DMS79 treated with DMSO at 0.1 percent for 48 hours (cell line): ENCODE results near the gene SH3BGRL3.
A peak's percentile ranks its signal among the peaks of the same experiment; 100 is the strongest.
"Not testable (repeated sequence)": the region's sequence is repeated elsewhere in the genome, so short reads cannot be mapped to it uniquely, and the experiment has no call there.

Experiments used
- DNase-seq: peaks from one replicate; lab custom pipeline; 2025; lab: John Stamatoyannopoulos, UW

Gene SH3BGRL3

DNA sequence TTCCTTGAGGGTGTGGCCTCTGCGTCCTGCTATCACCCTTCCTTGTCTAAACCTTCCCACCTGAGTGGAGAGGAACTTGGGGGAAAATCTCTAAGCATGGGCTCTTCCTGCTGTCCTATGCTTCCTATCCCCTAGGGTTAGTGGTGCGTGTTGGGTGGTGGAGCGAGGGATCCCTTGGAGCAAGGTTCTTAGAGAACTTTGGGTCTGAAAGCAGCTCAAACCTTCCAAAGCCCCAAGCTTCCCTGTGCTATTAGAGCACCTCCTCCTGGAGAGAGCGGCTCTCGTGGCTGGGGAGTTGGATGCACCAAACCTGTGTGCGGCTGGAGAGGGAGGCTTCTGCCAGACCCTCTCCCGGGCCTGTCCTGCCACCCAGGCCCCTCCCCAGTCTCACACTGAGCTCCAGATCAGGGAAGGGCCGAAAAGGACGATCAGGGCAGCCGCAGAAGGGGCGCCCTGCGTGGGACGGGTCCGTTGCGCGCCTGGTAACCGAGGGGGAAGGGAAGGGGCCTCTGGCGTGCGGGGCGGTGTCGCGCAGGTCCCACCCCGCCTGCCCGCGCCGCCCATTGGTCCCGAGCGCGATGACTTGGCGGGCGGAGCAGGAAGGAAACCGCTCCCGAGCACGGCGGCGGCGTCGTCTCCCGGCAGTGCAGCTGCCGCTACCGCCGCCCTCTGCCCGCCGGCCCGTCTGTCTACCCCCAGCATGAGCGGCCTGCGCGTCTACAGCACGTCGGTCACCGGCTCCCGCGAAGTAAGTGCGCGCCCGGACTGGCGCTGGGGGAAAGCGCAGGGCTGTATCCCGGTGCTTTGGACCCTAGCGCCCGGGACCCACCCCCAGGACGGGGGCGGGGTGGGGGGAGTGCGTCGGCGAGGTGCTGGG, at the start of gene SH3BGRL3:
Gene SH3BGRL3, plus strand, starts transcription at position 631 of the 877 bp plus-strand sequence. Its CDS starts 70 bp downstream, at position 701.
- peak; percentile 83 for DNase-seq

DNA sequence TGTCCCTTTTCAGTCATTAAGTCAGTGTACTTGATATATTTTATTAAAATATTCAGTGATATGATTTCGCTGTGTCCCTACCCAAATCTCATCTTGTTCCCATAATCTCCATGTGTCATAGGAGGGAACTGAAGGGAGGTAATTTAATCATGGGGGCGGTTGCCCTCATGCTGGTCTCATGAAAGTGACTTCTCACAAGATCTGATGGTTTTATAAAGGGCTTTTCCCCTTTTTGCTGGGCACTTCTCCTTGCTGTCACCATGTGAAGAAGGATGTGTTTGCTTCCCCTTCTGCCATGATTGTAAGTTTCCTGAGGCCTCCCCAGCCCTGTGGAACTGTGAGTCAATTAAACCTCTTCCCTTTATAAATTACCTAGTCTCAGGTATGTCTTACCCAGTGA, 49.2 kb upstream of the SH3BGRL3 start:
- not testable (repeated sequence) for DNase-seq

DNA sequence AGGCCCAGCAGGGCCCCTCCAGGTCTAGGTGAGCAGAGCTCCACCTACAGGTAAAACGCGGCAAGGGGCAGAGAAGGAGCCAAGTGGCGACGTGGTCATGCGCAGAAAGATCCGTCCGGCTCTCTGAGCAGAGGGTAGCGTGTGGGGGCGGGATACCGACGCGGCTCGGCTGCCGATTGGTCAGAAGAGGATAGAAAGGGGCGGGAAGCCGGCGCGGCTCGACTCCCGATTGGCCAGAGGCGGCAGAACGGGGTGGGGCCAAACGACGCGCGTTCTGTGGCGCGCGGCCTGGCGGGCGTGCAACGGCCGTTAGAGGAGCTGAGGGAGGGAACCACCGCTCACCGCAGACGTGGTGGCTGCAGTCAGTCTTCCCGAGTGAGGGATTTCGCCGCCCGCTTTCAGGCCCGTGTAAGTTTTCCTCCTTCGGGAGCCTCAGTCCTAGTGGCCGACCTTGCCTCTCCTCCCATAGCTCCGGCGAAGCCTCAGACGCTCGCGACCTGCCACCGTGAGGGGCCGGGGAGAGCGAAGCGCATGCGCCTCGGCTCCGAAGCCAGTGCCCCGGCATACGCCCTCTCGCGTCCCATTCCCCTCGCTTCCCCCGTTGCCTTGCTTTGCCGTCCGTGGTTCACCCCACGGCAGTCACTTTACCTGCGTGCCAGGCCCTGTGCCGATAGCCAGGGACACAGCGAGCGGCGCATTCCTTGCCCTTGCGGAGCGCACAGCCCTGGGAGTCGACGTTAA, 45.8 kb upstream of the SH3BGRL3 start, which contains the start of gene CEP85:
Gene CEP85, plus strand, starts transcription at position 298 of the 741 bp plus-strand sequence. CDS start 5,584 bp downstream, outside the sequence.
- DNase-seq: peak; percentile 99

DNA sequence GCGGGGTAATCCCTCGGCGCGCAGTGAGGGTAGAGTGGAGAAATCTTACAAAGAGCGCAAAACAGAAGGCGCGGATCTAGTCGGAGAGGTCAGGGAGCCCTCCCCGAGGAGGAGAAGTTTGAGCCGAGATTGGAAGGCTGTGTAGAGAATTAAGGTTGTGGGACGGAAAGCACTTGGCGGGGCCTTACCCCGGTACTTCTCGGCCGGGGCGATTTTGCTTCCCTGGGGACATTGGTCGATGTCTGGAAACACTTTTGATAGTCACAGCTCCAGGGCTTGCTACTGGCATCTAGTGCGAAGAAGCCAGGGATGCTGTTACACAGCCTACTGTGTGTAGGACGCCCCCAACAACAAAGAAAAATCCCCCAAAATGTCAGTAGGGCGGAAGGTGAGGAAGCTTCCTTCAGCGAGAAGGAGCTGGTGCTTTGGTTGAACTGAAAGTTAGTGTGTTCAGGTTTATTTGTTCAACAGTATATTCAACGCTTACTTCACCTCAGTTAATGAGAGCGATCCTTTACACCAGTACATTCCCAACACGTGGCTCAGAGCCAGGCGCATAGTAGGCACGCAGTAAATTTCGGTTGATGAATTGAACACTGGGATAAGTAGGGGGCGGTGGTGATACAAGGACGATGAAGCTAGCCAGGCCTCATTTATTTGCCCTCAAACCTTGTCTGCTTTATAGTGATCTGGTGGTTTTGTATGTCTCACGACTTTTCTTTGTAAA, 45.1 kb upstream of the SH3BGRL3 start:
- DNase-seq: peak; percentile 72

DNA sequence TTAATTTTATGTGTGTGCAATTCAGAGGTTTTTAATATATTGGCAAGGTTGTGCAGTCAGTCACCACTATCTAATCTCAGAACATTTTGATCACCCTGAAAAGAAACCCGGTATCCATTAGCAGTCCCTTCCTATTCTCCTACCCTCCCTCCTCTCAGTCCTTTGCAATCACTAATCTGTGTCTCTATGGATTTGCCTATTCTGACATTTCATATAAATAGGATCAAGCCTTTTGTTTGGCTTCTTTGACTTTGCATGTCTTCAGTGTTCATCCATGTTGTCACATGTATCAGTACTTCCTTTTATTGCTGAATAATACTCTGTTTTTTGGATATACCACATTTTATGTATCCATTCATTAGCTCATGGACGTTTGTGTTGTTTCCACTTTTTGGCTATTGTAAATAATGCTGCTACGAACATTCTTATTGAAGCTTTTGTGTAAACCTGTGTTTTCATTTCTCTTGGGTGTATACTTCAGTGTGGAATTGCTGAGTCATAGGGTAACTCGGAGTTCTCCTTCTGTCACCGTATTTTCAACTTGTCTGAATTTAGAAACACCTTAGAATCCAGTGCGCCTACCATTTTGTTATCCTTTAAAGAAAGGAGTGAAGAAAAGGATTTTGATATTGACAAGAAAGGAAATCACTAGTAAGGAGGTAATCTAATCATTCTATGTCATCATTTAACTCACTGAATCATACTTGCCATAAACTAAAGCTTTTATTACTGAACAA, 42.5 kb upstream of the SH3BGRL3 start:
- no peak for DNase-seq

DNA sequence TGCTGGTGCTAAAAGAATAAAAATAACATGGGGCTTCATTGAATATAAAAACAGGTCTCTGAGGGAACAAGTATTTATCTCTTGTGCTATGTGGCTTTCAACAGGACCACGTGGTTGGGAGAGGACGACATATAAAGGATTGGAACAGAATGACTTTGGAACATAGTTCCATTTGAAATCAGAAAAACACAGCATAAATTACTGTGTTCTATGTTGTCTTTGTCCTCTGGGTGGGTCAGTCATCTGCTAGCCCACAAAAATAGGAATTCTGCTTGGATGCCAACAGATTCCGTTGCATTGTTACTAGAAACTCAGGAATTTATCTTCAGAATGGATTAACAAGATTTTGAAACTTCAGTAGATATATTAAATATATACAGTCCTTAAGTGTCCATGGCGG, 40.0 kb upstream of the SH3BGRL3 start:
- no peak for DNase-seq

DNA sequence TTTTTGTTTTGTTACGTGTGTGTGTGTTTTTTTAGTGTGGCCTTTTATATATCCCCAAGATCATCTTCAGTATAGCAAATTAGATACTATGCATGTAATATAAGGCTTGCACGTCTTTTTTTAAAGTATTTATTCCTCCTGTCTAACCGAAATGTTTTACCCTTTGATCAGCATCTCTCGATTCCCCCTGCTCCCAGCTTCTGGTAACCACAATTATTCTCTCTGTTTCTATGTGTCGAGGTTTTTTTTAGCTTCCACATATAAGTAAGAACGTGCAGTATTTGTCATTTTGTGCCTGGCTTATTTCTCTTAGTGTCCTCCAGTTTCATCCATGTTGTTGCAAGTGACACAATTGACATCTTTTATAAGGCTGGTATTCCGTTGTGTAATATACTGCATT, 27.2 kb upstream of the SH3BGRL3 start:
- DNase-seq: no peak

DNA sequence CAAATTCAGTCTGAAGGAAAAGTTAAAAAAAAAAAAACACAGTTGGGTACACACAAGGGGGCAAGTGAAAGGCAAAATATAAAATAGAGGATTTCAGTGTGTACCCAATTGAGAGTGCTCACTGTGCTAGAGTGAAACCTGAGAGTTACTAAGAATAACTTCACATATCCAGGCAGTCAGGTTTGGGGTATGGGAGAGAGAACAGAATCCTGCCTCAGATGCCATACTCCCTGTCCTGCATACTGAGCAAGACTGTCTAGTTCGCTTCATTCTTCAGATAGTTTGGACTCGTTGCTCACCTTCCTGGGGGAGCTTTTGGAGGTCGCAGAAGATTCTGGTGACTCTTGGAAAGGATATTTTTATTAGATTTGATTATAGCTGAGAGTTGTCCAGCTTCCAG, 25.5 kb upstream of the SH3BGRL3 start:
- DNase-seq: no peak

DNA sequence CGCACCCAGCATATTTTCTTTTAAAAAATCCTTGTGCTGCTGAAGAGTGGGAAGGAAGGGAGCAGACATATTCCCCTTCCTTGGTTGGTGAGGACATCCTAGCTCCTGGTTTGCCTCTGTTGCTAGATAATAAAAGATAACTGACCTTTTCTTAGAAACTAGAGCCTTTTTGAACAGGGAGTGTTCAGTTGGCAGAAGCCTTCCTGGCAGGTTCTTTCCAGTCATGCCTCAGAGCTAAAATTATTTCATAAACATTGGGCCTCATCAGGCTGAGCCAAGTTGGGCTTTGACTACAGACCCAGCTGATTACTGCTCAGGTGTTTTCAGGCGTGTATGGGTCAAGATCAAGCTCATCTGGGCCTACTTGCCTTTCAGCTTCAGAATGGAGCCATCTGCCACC, 22.7 kb upstream of the SH3BGRL3 start:
- DNase-seq: no peak

DNA sequence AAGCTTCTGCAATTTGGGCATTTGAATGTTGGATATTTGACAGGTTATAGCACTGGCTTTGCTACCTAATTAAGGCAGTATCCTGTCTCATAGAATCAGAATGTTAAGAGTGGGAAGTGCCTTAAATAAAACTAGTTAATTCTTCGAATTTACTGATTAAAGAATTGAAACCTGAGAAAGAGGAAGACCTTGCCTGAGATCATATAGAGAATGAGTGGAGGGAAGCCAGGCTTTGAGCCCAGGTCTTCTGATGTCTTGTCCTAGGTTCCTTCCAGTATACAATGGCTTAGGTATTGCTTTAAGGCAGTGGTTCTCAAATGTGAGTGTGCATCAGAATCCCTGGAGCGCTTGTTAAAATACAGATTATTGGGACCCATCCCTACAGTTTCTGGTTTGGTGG, 20.9 kb upstream of the SH3BGRL3 start:
- DNase-seq: no peak

DNA sequence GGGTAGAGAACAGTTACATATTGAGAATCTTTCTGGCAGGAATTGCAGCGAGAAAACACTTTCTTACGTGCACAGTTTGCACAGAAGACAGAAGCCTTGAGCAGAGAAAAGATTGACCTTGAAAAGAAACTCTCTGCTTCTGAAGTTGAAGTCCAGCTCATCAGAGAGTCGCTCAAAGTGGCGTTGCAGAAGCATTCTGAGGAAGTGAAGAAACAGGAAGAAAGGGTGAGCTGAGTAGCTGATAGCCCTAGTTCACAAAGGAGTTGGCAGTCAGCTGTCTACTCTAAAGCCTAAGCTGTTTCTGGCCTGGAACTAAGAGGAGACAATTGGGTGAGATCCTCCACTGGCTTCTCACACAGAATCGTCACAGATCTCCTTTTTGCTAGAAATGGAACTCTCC, 20.3 kb upstream of the SH3BGRL3 start:
- no peak for DNase-seq

DNA sequence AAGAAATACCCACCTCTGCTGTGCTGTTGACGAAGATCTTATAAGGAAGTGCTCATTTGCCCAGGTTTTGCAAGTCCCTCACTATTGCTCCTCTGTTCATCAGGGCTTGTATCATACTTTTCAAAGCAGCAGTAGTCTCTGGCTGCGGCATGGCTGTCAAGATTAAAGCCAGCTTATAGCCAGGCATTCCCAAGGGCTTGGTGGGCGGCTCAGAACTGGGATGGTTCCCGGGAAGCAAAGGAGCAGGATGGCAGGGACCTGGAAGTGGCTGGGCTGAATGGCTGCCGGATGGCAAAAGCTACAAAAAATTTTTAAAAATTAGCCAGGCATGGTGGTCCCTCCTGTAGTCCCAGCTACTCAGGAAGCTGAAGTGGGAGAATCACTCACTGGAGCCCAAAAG, 16.7 kb upstream of the SH3BGRL3 start:
- no peak for DNase-seq

DNA sequence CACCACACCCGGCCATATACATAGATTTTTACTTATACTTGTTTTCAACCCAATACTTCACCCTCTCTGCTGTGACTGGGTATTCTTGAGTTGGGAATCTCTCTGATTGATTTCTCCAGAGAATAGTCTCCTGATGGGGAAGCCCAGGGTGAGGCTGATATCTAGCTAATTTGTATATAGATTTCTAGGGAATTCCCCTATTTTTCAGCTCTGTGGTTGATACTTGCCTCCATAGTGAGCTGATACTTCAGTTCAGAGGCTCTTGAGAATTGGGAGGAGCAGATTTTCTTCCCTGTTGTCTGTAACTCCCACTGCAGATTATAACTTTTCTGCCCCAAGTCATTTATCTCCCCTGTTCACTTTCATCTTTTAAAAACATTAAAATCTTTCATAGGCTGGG, 14.5 kb upstream of the SH3BGRL3 start:
- no peak for DNase-seq

DNA sequence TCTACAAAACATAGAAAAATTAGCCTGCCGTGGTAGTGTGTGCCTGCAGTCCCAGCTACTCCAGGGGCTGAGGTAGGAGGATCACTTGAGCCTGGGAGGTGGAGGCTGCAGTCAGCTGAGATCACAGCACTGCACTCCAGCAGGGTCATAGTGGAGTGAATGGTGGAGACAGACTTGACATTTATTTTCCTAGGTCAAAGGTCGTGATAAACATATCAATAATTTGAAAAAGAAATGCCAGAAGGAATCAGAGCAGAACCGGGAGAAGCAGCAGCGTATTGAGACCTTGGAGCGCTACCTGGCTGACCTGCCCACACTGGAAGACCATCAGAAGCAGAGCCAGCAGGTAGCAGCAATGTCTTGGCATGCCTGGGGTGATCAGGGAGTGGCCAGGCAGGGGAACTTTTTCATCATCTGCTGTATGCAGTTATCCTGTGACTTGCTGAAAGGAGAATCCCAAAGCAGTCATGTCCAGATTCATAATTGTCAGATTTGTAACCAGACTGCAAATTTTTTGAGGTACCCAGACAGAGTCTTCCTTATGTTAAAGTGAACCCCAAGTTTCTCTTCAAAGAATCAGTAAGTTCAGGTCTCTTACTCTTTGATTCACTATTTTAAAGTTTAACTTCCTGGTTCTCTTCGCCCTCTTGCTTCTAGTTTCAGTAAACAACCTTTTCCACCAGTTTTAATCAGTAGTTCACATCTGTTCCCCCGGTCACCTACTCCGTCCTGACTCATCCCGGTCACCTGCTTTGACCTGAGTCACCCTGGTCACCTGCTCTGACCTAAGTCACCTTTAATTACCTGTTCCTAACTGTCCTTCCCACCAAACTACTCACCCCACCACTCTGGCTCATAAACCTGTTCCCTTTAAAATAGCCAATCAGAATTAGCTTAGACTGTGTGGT, 11.3 kb upstream of the SH3BGRL3 start:
- no peak for DNase-seq

DNA sequence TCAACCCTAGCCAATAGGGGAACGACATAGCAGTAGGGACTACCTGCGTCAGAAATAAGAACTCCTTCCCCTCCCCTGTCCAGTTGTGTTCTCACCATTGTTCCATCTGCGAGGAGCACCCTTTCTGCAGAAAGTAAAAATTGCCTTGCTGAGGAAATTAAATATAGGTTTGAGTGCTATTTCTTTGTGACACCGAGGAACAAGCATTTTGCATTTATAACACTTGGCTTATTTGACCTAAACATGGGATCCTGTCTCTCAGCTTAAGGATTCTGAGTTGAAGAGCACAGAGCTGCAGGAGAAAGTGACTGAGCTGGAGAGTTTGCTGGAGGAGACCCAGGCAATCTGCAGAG, 10.7 kb upstream of the SH3BGRL3 start:
- no peak for DNase-seq

DNA sequence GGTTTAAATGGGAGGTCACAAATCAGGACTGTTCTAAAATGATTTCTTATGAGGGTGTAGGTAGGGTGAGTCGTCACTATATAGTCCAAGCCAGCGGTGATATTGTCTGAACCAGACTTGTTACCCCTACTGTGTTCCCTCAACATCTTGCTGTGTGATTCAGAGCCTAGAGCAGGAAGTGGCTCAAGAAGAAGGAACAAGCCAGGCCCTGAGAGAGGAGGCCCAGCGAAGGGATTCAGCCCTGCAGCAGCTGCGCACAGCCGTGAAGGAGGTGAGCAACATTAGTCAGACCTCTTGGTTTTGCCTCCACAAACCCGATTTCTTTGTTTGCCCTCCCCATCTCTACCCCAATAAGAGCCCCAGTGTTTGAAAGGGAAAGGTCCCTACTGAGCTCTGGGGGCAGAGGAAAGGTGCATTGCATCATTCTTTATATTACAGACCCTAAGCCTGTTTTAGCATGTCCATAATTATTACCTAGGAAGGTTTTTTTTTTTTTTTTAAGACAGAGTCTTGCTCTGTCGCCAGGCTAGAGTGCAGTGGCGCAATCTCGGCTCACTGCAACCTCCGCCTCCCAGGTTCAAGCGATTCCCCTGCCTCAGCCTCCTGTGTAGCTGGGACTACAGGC, 5.0 kb upstream of the SH3BGRL3 start:
- no peak for DNase-seq

DNA sequence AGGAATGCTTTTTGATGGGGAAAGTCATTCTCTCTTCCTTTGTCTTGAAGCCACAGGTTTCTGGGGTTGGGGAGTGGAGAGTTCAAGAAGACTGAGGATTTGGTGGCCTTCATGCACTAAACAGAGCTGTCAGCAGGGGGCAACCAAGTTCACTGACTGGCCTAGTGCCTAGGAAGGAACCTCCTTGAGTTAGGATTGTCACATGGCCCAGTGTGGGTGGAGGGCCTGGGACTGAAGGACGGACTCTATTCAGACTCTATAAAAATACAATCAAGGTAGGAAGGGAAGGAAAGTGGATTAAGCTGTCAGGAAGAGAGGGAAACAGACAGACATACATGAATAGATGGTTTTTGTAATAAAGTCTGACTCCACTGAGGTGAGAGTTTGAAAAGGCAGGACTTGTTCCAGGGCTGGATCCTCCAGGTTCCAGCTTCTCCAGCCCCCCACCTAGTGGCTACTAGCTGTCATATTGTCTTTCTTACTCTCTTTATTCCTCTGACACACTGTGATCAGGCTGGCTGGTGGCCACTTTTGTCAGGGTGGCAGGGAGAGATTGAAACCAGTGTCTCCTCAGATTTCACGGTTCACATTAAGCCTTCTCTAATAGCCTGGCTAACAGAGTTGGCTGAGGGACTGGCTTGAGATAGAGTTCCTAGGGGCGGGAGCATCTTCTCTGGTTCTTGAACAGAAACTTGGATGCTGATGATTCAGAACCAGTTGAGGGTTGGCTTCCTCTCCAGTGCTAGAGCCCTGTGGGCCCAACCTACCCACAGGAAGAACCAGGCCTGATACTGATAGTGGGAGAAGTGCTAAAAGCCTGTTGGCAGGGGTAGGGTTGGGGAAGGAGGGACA, 4.1 kb upstream of the SH3BGRL3 start:
- peak; percentile 61 for DNase-seq

DNA sequence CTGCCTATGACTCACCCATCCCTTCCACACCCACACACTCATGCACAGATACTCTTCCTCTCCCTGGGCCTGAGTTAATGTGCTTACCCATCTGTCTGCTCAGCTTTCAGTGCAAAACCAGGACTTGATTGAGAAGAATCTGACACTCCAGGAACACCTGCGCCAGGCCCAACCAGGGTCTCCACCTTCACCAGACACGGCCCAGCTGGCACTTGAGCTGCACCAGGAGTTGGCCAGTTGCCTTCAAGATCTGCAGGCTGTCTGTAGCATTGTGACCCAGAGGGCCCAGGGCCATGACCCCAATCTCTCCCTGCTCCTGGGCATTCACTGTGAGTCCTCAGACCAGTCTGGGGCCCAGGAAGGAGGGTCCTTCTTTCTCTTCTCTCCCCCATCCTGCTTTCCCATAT, 3.5 kb upstream of the SH3BGRL3 start:
- DNase-seq: no peak

DNA sequence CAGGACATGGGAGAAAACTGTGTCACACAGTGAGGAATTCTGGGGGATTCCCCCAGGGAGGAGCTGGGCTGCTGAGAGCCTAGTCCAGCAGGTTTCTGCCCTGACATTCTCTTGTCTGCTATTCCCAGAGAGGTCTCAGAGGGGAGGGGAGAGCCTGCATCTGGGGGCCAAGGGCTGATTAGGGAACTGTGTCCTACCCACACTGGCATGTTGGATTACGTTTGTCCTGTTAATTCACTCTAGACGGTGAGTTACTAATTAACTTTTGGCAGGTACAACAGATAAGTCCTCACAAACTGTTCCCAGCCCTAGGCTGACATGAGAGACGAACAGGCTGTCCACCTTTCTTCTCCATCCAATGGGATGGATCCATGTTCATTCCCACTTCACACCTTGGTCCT, 2.6 kb upstream of the SH3BGRL3 start:
- no peak for DNase-seq
